ENCODE data around the gene AGAP1. TPM values are rescaled to one million over a fixed set of nuclear protein-coding genes. Genes with fewer than 3 reads are reported as not detected.

AGAP1 gene
- total RNA-seq, 6 experiments from 2014 or later: 14.1 to 16.0 (median 15.1) TPM

GRCh38 chr2:235533616-235534385 lies 40.0 kb downstream of the AGAP1 start:
- Mint-ChIP-seq H3K27me3 (ENCODE audit: insufficient read depth) (no peaks in the 10 kb centered on the region), H3K4me1 (ENCODE audit: low read depth) (peaks cover 8% of the 10 kb centered on the region; the same call in 1 of the 2 replicates), H3K9me3 (no peaks in the 10 kb centered on the region; the same call in none of the 2 replicates), H3K27ac (no peak overlapping the region), H3K4me3 (no peak overlapping the region), H3K36me3 (ENCODE audit: low read depth) (peaks cover 6% of the 10 kb centered on the region)
- DNase-seq: no peak
- no peak for TF ChIP-seq CTCF (IDR thresholded peaks at IDR 0.05)

- Mint-ChIP-seq H3K27me3 (ENCODE audit: insufficient read depth) (no peaks in the 10 kb centered on the region), H3K27ac (no peak overlapping the region), H3K4me3 (no peak overlapping the region), H3K9me3 (no peaks in the 10 kb centered on the region), H3K4me1 (ENCODE audit: low read depth) (peaks cover 8% of the 10 kb centered on the region; the same call in 1 of the 2 replicates), H3K36me3 (ENCODE audit: low read depth) (peaks cover 6% of the 10 kb centered on the region)
- no peak for DNase-seq
- TF ChIP-seq CTCF (IDR thresholded peaks at IDR 0.05): no peak
Measured at GRCh38 chr2:235534678-235535422, 41.0 kb downstream of the AGAP1 start.

GRCh38 chr2:235535423-235536130 lies 41.7 kb downstream of the AGAP1 start:
- H3K4me1 Mint-ChIP-seq (ENCODE audit: low read depth): peaks cover 8% of the 10 kb centered on the region; the same call in 1 of the 2 replicates
- H3K27ac Mint-ChIP-seq: no peak overlapping the region
- DNase-seq: no peak
- no peaks in the 10 kb centered on the region for H3K27me3 Mint-ChIP-seq (ENCODE audit: insufficient read depth)
- no peaks in the 10 kb centered on the region for H3K9me3 Mint-ChIP-seq
- H3K36me3 Mint-ChIP-seq (ENCODE audit: low read depth): peaks cover 6% of the 10 kb centered on the region
- no peak overlapping the region for H3K4me3 Mint-ChIP-seq
- no peak for TF ChIP-seq CTCF (IDR thresholded peaks at IDR 0.05)

GRCh38 chr2:235536711-235537110 lies 42.9 kb downstream of the AGAP1 start:
- no peaks in the 10 kb centered on the region for H3K27me3 Mint-ChIP-seq (ENCODE audit: insufficient read depth)
- H3K4me1 Mint-ChIP-seq (ENCODE audit: low read depth): peaks cover 8% of the 10 kb centered on the region; the same call in 1 of the 2 replicates
- H3K36me3 Mint-ChIP-seq (ENCODE audit: low read depth): peaks cover 6% of the 10 kb centered on the region; the same call in 1 of the 2 replicates
- DNase-seq: no peak
- no peaks in the 10 kb centered on the region for H3K9me3 Mint-ChIP-seq
- TF ChIP-seq CTCF (IDR thresholded peaks at IDR 0.05): no peak
- no peak overlapping the region for H3K4me3 Mint-ChIP-seq
- no peak overlapping the region for H3K27ac Mint-ChIP-seq

GRCh38 chr2:235537186-235537585 lies 43.3 kb downstream of the AGAP1 start:
- Mint-ChIP-seq H3K4me3 (no peak overlapping the region), H3K27me3 (ENCODE audit: insufficient read depth) (no peaks in the 10 kb centered on the region), H3K4me1 (ENCODE audit: low read depth) (peaks cover 8% of the 10 kb centered on the region; the same call in 1 of the 2 replicates), H3K27ac (no peak overlapping the region), H3K36me3 (ENCODE audit: low read depth) (peaks cover 6% of the 10 kb centered on the region; the same call in 1 of the 2 replicates), H3K9me3 (no peaks in the 10 kb centered on the region)
- DNase-seq: no peak
- TF ChIP-seq CTCF (IDR thresholded peaks at IDR 0.05): no peak

Measured in HFFc6 (cell line).